Dedifferentiated amniotic fluid mesenchymal stem cell (primary cell): ENCODE measurements around the gene HMGN4.
"Not testable (repeated sequence)": the region's sequence is repeated elsewhere in the genome, so short reads cannot be mapped to it uniquely, and the experiment has no call there.

Experiments
- DNase-seq: peaks from one replicate; pipeline ENCODE4 v3.0.0-alpha.2; 2016; ENCODE audit errors: extremely low spot score

The HMGN4 gene

DNA sequence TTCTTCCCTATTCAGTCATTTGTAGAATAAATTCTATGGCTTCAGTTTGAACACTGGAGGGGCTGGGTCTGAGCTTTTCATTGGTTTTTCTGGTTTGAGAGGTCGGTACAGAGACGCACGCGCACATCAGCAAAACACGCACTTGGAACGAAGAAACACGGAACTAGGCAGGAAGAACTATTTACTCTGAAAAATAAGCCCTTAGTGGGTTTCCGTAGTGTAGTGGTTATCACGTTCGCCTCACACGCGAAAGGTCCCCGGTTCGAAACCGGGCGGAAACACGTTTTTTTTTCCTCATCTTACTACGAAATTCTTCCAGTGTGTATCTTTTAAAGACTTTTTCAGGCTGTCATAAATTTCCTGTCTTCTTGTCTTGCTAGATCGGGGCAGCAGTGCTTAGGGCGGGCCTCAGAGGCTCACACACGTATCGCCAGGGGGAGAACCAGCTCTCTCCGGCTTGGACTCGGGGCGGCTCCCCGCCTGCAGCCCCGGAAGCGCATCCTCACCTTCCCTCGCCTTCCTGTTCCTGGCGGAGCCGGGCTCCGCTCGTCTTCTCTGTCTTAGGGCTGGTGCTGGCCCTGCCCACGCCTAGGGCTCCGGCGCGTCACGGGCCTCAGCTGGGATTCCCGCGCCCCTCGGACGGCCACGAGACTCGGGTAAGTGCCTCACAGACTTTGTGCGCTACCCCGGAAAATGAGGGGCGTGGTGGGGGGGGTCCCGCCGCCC lies at the start of gene HMGN4:
Gene HMGN4, plus strand, starts transcription at position 521 of the 726 bp plus-strand sequence. CDS start 6,841 bp downstream, outside the sequence.
- DNase-seq, result peak; percentile 89

DNA sequence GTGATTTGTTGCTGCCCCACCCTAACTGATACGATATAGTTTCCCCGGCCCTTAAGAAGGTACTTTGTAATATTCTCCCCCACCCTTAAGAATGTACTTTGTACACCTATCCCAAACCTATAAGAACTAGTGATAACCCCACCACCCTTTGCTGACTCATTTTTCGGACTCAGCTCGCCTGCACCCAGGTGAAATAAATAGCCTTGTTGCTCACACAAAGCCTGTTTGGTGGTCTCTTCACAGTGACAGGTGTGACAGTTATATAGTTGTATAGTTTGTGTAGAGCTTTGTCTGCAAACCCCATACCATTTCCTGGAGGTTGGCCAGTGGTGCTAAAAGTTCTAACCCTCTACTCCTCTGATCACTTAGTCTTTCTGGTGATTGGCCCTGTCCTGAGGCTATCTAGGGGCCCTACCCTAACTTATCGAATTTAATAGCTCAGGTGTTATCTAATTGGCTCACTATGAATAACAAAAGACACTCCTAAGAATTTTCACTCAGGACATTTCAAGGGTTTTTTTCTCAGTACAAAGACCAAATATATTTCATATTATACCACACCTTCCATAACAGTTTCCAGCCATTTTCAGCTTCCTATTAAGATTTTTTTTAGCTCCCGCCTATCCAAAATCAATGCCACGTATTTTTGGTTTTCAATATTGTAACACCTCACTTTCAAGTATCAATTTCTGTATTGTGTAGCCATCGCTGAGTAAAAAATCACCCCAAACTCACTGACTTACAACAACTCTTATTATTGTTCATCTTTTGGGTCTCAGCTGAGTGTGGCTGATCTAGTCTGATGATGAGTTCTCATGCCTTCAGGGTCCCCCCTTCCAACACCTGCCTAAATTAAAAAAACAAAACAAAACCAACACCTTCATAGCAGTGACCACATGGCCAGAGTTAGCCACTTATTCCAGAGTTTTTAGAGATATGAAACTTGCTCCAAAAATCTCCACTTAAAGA lies 47.9 kb upstream of the HMGN4 start:
- no peak for DNase-seq

DNA sequence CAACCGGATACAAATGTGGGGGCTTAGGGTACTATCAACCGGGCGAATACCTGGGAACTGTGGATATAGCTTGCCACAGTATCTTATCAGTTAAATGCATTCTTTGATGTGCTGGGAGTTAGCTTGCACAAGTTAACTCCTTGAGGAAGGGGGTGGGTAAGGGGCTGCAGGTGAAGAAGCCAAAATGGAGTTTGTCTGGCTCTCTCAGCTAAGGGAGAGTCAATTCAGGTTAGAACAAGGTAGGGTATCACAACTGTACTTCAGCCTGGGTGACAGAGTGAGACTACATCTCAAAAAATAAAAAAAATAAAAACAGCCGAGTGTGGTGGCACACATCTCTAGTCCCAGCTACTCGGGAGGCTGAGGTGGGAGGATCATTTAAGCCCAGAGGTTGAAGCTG lies 46.6 kb upstream of the HMGN4 start:
- DNase-seq, result no peak

DNA sequence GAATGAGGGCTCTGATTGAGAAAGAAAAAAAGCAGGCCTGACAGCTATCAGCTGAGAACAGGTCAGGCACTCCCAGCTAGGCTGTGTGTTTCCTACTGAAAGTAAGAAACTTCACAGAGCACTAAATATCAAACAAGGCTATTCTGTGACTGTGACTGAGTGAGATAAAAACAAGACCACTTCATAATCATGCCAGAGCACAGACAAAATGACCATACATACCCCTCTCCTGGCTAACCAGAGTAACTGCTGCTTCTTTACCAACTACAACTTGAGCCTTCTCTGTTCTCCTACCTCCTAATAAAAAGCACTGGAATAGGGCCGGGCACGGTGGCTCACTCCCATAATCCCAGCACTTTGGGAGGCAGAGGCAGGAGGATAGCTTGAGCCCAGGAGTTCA lies 44.9 kb upstream of the HMGN4 start:
- no peak for DNase-seq

DNA sequence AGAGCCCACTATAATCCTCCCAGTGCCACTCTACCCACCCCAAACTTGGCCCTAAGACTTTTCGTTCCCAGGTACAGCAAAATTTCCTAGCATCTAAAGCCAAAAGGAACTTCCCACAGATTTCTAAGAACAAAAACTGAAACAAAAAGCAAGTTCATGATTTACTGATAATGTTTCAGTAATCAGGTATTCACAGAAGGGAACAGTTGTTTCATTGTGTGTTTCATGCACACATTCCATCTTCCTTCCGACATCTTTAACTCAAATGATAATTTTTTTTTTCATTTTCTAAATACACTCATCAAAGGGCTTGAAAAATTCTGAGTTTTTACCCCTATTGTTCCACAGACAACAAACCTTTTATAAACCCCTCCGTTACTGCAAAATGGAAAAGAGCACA lies 44.0 kb upstream of the HMGN4 start:
- DNase-seq, result no peak

DNA sequence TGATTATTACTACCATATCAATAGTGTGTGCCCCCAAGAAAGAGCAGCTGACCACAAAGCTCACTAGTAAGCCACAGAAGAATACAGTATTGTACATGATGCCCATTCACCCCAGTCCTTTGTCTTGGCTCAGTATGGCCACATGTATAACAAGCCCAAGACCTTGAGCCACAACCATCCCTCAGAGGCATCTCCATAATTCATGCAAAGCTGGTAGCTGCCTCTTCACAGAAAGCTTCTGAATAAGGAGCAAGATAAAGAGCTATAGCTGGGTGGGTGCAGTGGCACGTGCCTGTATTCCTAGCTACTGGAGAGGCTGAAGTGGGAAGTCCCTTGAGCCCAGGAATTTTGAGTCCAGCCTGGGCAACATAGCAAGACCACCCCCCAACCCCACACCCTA lies 42.9 kb upstream of the HMGN4 start:
- no peak for DNase-seq

DNA sequence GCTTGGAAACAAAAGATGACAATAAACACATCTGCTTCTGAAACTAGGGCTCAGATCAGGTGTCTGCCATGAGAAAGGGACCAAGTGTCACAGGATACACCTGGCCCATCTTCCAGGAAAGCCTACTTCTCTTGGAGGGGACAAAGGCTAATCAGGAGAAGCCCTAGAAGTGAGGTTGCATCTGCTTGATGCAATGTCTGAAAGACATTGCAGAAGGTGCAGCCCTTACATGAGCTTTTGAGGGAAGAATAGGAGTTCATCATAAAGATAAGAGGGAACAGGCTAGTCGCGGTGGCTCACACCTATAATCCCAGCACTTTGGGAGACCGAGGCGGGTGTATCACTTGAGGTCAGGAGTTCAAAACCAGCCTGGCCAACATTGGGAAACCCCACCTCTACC lies 40.6 kb upstream of the HMGN4 start:
- DNase-seq, result no peak

DNA sequence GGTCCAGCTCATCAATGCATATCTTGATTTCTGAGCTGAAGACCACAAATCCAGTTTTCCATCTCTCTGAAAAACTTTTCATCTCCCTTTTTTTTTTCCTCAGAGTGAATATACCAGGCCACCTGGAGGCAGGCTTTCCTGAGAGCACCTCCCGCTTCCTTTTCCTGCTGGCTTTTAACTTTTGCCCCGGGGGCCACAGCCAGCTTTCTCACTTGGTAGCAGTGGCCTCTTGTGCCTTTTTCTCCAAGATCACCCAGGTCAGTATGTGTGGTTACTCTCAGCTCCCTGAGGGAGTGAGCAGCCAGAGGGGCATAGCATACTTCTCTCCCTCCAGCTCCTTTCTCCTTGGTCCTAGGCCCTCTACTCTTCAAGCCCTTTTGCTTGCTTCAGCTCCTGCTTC lies 38.1 kb upstream of the HMGN4 start, which contains the start of gene BTN1A1:
Gene BTN1A1, plus strand, starts transcription at position 202 of the 400 bp plus-strand sequence. CDS start 984 bp downstream, outside the sequence.
- DNase-seq, result no peak

DNA sequence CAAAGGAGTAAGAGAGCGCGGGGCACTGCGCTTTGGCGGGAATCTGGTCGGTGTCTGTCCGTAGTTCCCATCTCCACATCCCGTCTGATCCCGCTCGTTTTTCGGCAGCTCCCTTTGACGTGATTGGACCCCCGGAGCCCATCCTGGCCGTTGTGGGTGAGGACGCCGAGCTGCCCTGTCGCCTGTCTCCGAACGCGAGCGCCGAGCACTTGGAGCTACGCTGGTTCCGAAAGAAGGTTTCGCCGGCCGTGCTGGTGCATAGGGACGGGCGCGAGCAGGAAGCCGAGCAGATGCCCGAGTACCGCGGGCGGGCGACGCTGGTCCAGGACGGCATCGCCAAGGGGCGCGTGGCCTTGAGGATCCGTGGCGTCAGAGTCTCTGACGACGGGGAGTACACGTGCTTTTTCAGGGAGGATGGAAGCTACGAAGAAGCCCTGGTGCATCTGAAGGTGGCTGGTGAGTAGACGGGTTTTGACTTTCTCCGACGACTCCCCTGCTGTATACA lies 36.6 kb upstream of the HMGN4 start:
- DNase-seq, result no peak

DNA sequence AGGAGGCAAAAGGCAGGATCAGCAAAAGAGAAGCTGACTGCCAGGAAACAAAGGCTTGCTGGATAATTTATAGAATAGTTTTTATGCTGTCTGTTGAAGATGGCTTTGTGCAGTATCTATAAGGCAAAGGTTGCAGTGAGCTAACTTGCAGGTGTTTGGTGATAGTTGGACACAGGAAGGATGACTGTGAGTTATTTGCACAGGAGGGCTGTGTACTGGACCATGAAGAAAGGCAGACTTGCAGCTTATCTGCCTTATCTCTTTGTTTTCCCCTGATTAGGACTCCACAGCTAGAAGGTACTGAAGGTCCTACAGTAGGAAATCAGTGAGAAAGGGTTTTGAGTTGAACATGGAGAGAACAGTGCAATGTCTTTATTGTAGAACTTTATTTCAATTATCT lies 36.0 kb upstream of the HMGN4 start:
- no peak for DNase-seq

DNA sequence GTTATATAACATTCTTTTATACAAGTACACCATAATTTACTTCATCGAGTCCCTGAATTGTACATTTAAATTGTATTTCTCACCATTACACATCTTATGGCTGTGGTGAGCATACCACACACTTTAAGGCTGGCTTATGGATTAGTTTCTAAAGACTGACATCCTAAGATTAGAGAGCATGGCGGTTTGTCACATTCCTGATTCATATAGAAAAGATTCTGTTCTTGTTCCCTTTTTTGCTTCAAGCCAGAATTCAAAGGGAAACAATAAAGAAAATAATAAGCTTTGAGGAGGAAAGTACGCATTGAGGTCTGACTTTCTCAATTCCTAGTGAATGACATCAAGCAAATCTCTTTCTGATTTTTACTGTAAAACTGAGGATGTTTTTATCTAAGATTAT lies 35.5 kb upstream of the HMGN4 start:
- no peak for DNase-seq

DNA sequence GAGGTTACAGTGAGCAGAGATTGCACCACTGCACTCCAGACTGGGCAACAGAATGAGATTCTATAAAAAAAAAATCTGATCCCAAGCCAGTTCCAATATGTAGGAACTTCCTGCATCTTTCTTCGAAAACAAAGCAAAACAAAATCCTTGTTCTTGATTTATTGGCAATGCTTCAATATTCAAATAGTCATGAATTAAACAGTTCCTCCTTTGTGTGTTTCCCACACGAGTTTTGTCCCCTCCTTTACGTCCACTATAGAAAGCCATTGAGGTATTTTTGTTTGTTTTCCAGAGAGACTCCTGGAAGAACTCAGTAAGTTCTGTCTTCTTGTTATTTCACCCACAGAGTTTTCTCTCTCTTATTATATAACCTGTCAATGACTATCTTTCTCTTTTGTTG lies 30.5 kb upstream of the HMGN4 start:
- DNase-seq, result no peak

DNA sequence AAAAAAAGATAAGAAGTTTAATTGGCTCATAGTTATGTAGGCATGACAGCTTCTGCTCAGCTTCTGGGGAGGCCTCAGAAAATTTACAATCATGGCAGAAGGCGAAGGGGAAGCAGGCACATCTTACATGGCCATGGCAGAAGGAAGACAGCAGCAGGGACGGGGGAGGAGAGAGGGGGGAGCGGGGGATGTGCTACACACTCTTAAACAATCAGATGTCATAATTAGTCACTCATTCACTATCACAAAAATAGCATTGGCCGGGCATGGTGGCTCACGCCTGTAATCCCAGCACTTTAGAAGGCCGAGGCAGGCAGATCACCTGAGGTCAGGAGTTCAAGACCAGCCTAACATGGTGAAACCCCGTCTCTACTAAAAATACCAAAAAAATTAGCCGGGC lies 27.1 kb upstream of the HMGN4 start:
- DNase-seq, result not testable (repeated sequence)

DNA sequence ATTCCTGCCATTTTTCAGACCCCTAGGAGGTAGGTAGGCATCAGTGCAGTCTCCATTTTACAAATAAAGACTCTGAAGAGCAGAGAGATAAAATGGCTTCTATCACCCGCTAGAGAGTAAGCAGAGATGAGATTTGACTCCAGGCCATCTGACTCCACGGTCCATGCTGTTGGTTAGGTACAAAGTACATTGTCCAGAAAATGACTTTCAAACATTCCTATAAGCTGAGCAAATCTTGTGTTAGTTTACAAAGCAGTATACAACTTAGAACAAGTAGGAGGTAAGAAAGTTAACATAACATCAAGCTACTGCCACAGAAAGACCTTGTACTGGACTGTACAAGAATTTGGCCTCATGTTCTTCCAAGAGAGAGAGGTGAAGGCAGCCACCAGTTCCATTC lies 23.2 kb upstream of the HMGN4 start:
- DNase-seq, result no peak

DNA sequence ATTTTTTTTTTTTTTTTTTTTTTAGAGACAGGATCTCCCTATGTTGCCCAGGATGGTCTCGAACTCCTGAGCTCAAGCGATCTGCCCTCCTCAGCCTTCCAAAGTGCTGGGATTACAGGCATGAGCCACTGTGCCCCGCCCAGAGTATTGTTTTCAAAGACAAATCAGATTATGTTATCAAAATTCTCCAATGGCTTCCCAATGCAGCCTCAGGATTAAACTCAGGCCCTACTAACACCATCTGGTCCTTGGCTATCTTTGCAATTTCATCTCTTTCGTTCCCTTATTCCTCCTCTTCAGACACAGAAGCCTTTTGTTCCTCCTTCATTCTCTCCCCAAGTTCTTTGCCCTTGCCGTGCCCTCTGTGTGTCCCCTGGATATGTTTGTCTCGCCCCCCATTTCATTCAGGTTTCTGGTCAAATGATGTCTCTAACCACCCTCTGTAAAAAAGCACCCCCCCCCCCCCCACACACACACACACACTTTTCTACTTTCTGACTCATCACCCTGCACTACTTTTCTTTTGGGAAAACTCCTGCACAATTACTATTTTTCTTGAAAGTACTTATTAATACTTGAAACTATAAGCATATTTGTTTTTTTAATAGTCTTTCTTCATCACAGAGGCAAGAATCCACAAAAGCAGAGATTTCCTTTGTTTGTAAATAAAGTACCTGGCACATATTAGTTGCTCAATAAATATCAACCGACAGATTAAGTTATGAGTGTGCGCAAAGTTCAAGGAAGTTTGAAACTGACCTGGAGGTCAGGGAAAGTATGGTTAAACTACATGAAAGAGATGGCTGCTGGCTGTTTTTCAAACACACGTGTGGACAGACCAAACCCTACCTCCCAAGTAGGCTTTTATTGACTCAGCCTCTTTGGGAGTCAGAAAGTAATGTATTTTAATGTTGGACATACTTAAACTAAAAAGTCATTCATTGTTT lies 21.4 kb upstream of the HMGN4 start:
- DNase-seq, result no peak

DNA sequence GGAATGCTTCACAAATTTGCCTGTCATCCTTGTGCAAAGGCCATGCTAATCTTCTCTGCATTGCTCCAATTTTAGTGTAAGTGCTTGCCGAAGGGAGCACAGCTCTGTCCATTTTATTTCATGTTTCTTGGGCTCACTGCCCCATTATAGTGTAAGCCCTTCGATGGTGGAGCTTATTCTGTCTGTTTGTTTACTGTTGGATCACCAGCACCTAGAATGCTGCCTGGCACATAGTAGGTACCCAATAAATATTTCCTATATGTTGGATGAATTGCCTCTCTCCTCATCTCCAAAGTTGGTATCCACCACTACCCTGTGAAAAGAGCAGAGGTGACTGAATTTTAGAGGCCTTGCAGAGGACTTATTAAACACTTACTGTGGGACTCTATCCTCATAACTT lies 18.8 kb upstream of the HMGN4 start:
- no peak for DNase-seq

DNA sequence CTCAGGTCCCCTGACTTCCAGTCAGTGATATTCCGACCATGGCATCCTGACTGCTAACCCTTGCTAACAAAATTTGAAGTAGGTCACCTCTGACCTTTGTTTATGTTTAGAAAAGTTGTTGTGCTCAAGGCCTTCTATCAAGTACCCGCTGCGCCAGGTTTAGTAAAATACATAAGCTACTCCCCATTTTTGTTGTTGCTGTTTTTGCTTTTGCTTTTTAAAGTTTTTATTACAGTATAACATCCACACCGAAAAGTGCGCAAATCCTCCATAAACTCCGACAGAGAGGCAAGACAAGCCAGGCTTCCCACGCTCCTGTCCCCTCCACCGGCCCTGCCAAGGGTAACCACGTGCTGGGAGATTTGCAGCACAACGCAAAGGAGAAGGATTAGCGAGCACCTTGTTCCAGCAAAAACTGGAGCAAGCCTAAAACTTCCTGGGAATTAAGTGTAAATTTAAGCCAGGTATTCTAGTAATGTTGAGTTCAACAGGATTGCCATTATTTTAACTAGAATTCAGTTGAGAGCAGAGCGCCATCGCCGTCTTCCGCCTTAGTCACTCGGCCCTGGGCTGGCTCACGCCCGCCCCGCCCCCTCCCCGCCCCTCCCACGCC lies 17.8 kb upstream of the HMGN4 start:
- peak; percentile 36 for DNase-seq

DNA sequence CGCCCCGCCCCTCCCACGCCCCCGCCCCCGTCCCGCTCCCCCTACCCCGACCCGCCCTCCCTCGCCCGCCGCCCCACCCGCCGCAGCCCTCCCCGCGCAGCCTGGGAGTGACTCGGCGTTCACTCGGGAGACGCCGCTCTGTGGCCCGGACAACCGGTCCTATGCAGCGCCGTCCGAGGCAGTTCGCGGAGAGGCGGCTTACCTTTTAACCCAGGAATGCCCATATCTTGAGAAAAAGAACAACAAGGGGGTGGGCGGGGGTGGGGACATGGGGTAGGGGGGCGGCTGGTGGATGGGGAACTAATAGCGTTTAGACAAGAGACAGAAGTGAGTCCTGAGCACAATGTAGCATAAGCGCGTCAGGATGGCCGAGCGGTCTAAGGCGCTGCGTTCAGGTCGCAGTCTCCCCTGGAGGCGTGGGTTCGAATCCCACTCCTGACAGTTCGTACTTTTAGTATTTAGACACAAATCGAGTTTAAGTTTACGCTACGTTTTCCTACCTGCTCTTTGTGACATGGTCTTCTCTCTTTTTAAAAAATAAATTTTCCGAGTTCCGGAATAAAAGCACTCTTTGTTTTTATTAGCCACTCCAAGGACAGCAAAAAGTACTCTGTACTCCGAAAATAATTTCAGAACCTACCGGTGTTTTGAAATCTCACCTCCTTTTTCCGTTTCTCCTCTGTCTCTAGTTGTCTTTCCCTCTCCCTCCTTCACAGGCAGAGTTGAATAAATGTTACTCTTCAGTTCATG lies 17.1 kb upstream of the HMGN4 start:
- peak; percentile 64 for DNase-seq

DNA sequence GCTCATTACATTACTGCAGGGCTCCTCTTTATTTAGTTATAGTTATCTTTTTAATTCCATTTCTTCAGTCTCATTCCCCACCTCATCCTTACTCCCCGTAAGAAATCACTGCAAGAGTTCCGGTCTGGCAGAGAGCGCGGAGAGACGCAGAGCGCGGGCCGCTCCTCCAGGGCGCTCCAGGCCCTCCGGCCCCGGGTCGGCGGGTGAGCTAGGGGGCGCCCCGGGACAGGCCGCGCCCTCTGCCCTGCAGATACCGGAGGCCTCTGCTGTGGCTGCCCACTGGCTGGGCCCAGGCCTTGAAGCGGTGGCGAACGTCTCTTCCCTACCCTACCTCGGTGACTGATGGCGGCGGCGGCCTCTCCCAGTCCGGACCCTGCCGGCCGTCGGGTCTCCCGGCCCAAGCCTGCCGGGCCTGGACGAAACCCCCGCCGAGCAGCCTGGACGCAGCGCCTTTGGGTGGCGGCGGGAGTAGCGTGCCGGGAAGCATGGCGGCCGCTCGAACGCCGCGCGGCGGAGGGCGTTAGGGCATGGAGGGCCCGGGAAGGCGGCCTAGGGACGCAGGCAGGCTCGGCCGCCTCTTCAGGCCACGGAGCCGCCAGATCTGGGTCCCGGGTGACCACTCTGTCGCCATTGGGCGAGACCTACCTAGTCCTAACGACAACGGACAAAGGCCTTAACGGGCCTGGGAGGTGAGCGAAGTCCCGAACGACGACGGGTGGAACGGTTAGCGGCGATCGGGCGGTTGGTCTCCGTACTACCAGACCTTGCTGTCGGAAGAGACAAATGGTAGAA lies 16.4 kb upstream of the HMGN4 start:
- DNase-seq, result no peak
